ENCODE measurements around the gene LTC4S.
A peak's percentile ranks its signal among the peaks of the same experiment; 100 is the strongest.
"Not testable (repeated sequence)": the region's sequence is repeated elsewhere in the genome, so short reads cannot be mapped to it uniquely, and the experiment has no call there.

The LTC4S gene

GRCh38 chr5:179777456-179777855 is 16.3 kb upstream of the LTC4S start:
- no peaks in the 10 kb centered on the region for H3K27me3 Mint-ChIP-seq
- peaks cover 88% of the 10 kb centered on the region for H3K4me1 Mint-ChIP-seq (ENCODE audit: low read depth)
- no peaks in the 10 kb centered on the region for H3K9me3 Mint-ChIP-seq
- no peak overlapping the region for H3K4me3 Mint-ChIP-seq
- H3K27ac Mint-ChIP-seq = peak overlapping the region; percentile 89
- intact Hi-C loops (cut with micrococcal nuclease) = loop anchor here (2.0 kb wide), 2 partner anchors 15 kb away; partner anchors contain the start of gene LTC4S
- peaks cover 74% of the 10 kb centered on the region for H3K36me3 Mint-ChIP-seq (ENCODE audit: low read depth)

GRCh38 chr5:179777909-179778308 is 15.9 kb upstream of the LTC4S start:
- H3K4me3 Mint-ChIP-seq = peak overlapping the region; percentile 51
- H3K36me3 Mint-ChIP-seq (ENCODE audit: low read depth) = peaks cover 71% of the 10 kb centered on the region
- H3K27me3 Mint-ChIP-seq = no peaks in the 10 kb centered on the region
- intact Hi-C loops (cut with micrococcal nuclease) = loop anchor here (2.0 kb wide), 2 partner anchors 15 kb away; partner anchors contain the start of gene LTC4S
- peak overlapping the region; percentile 89 for H3K27ac Mint-ChIP-seq
- no peaks in the 10 kb centered on the region for H3K9me3 Mint-ChIP-seq
- H3K4me1 Mint-ChIP-seq (ENCODE audit: low read depth) = peaks cover 84% of the 10 kb centered on the region

GRCh38 chr5:179778591-179778990 is 15.2 kb upstream of the LTC4S start:
- Mint-ChIP-seq H3K4me3 (no peak overlapping the region), H3K9me3 (no peaks in the 10 kb centered on the region), H3K4me1 (ENCODE audit: low read depth) (peaks cover 77% of the 10 kb centered on the region), H3K36me3 (ENCODE audit: low read depth) (peaks cover 64% of the 10 kb centered on the region), H3K27me3 (no peaks in the 10 kb centered on the region), H3K27ac (peak overlapping the region; percentile 89)
- intact Hi-C loops (cut with micrococcal nuclease) = no loop called here

- Mint-ChIP-seq H3K4me3 (no peak overlapping the region), H3K27ac (peak overlapping the region; percentile 89), H3K9me3 (no peaks in the 10 kb centered on the region), H3K36me3 (ENCODE audit: low read depth) (peaks cover 59% of the 10 kb centered on the region), H3K4me1 (ENCODE audit: low read depth) (peaks cover 71% of the 10 kb centered on the region), H3K27me3 (no peaks in the 10 kb centered on the region)
- intact Hi-C loops (cut with micrococcal nuclease) = no loop called here
Observed at GRCh38 chr5:179779826-179780225, 14.0 kb upstream of the LTC4S start.

GRCh38 chr5:179780362-179780761 is 13.4 kb upstream of the LTC4S start:
- Mint-ChIP-seq H3K27ac (peak overlapping the region; percentile 89), H3K9me3 (no peaks in the 10 kb centered on the region), H3K4me3 (no peak overlapping the region), H3K36me3 (ENCODE audit: low read depth) (peaks cover 56% of the 10 kb centered on the region), H3K4me1 (ENCODE audit: low read depth) (peaks cover 67% of the 10 kb centered on the region), H3K27me3 (no peaks in the 10 kb centered on the region)
- intact Hi-C loops (cut with micrococcal nuclease) = no loop called here

- Mint-ChIP-seq H3K36me3 (ENCODE audit: low read depth) (peaks cover 57% of the 10 kb centered on the region), H3K4me3 (no peak overlapping the region), H3K4me1 (ENCODE audit: low read depth) (peaks cover 64% of the 10 kb centered on the region), H3K27me3 (no peaks in the 10 kb centered on the region), H3K9me3 (no peaks in the 10 kb centered on the region), H3K27ac (no peak overlapping the region)
- intact Hi-C loops (cut with micrococcal nuclease) = no loop called here
Observed at GRCh38 chr5:179781846-179782245, 11.9 kb upstream of the LTC4S start.

- Mint-ChIP-seq H3K4me3 (no peak overlapping the region), H3K36me3 (ENCODE audit: low read depth) (peaks cover 53% of the 10 kb centered on the region), H3K4me1 (ENCODE audit: low read depth) (peaks cover 52% of the 10 kb centered on the region), H3K27me3 (no peaks in the 10 kb centered on the region), H3K27ac (no peak overlapping the region), H3K9me3 (no peaks in the 10 kb centered on the region)
- intact Hi-C loops (cut with micrococcal nuclease) = no loop called here
Observed at GRCh38 chr5:179783128-179783527, 10.7 kb upstream of the LTC4S start.

- intact Hi-C loops (cut with micrococcal nuclease) = no loop called here
- H3K27ac Mint-ChIP-seq = no peak overlapping the region
- H3K9me3 Mint-ChIP-seq = no peaks in the 10 kb centered on the region
- H3K27me3 Mint-ChIP-seq = no peaks in the 10 kb centered on the region
- H3K4me1 Mint-ChIP-seq (ENCODE audit: low read depth) = peaks cover 28% of the 10 kb centered on the region
- H3K36me3 Mint-ChIP-seq (ENCODE audit: low read depth) = peaks cover 22% of the 10 kb centered on the region
- H3K4me3 Mint-ChIP-seq = no peak overlapping the region
Observed at GRCh38 chr5:179786861-179787260, 6.9 kb upstream of the LTC4S start.

GRCh38 chr5:179788193-179788854 is 5.5 kb upstream of the LTC4S start:
- intact Hi-C loops (cut with micrococcal nuclease) = no loop called here
- Mint-ChIP-seq H3K9me3 (no peaks in the 10 kb centered on the region), H3K36me3 (ENCODE audit: low read depth) (peaks cover 14% of the 10 kb centered on the region), H3K27ac (no peak overlapping the region), H3K27me3 (no peaks in the 10 kb centered on the region), H3K4me1 (ENCODE audit: low read depth) (peaks cover 43% of the 10 kb centered on the region), H3K4me3 (no peak overlapping the region)

- H3K4me3 Mint-ChIP-seq; intact Hi-C loops (cut with micrococcal nuclease); H3K27me3 Mint-ChIP-seq; H3K9me3 Mint-ChIP-seq; H3K27ac Mint-ChIP-seq: not testable (repeated sequence)
- H3K4me1 Mint-ChIP-seq (ENCODE audit: low read depth) = peaks cover 51% of the 10 kb centered on the region
- peaks cover 11% of the 10 kb centered on the region for H3K36me3 Mint-ChIP-seq (ENCODE audit: low read depth)
Observed at GRCh38 chr5:179789278-179789677, 4.5 kb upstream of the LTC4S start.

- intact Hi-C loops (cut with micrococcal nuclease) = loop anchor here (2.0 to 5.0 kb wide), 2 partner anchors 15 to 60 kb away; partner anchors contain the start of gene MAML1
Observed at GRCh38 chr5:179791881-179792611, 1.7 kb upstream of the LTC4S start.

GRCh38 chr5:179792612-179793467 is 946 bp upstream of the LTC4S start:
- Mint-ChIP-seq H3K27me3 (no peaks in the 10 kb centered on the region), H3K4me3 (peak overlapping the region; percentile 72)
- intact Hi-C loops (cut with micrococcal nuclease) = loop anchor here (2.0 to 5.0 kb wide), 2 partner anchors 16 to 61 kb away; partner anchors contain the start of gene MAML1

More at GRCh38 chr5:179791881-179792611, 1.7 kb upstream of the LTC4S start:
- H3K4me3 Mint-ChIP-seq = peak overlapping the region; percentile 59
- H3K27me3 Mint-ChIP-seq = no peaks in the 10 kb centered on the region
- peaks cover 7% of the 10 kb centered on the region for H3K36me3 Mint-ChIP-seq (ENCODE audit: low read depth)
- H3K4me1 Mint-ChIP-seq (ENCODE audit: low read depth) = peaks cover 51% of the 10 kb centered on the region
- H3K9me3 Mint-ChIP-seq = no peaks in the 10 kb centered on the region
- peak overlapping the region; percentile 94 for H3K27ac Mint-ChIP-seq

GRCh38 chr5:179794171-179794570 is 385 bp downstream of the LTC4S start:
- Mint-ChIP-seq H3K4me1 (ENCODE audit: low read depth) (peaks cover 53% of the 10 kb centered on the region), H3K4me3 (peak overlapping the region; percentile 72), H3K27me3 (no peaks in the 10 kb centered on the region), H3K36me3 (ENCODE audit: low read depth) (peaks cover 28% of the 10 kb centered on the region), H3K27ac (peak overlapping the region; percentile 94), H3K9me3 (no peaks in the 10 kb centered on the region)
- intact Hi-C loops (cut with micrococcal nuclease) = loop anchor here (5.0 kb wide), 1 partner anchor 62 kb away; the partner anchor contains the start of gene MAML1

More at GRCh38 chr5:179792612-179793467, 946 bp upstream of the LTC4S start:
- Mint-ChIP-seq H3K4me1 (ENCODE audit: low read depth) (peaks cover 53% of the 10 kb centered on the region), H3K27ac (peak overlapping the region; percentile 94), H3K36me3 (ENCODE audit: low read depth) (peaks cover 15% of the 10 kb centered on the region), H3K9me3 (no peaks in the 10 kb centered on the region)

Data from dendritic cell treated with granulocyte-macrophage colony-stimulating factor and Interleukin-4, amounts not matched to agents 40 ng/mL and 50 ng/mL, for 4 days (primary cell).